Neural cell (in vitro differentiated cells): Measurements from ENCODE around the gene ABCA2. TPM values are rescaled to one million over a fixed set of nuclear protein-coding genes. Genes with fewer than 3 reads are reported as not detected.

Experiments used
- H2AFZ ChIP-seq: fragments of 200-600, 300-800 bp; sonication (generic), shearing (Covaris generic); 2 replicates; pipeline ENCODE4 v1.6.0; 2014; ENCODE audit warnings: low read depth, mild to moderate bottlenecking, antibody characterized with exemption, low read length, moderate library complexity
- H3F3A ChIP-seq: fragments of 200-600 bp; shearing (Covaris generic); 2 replicates; pipeline ENCODE4 v1.6.1; 2016; ENCODE audit warnings: mild to moderate bottlenecking, moderate library complexity, mixed read lengths, antibody characterized with exemption, low read length; ENCODE audit not compliant: insufficient read depth, poor library complexity, severe bottlenecking
- H3K27ac ChIP-seq: fragments of 200-600, 300-800 bp; sonication (generic), shearing (Covaris generic); 2 replicates; pipeline ENCODE4 v1.5.1; 2014; ENCODE audit warnings: mild to moderate bottlenecking, low read length, moderate library complexity
- H3K27me3 ChIP-seq: fragments of 300-800, 200-600 bp; sonication (generic), shearing (Covaris generic); 2 replicates; pipeline ENCODE4 v1.6.0; 2014; ENCODE audit warnings: mild to moderate bottlenecking, low read depth, low read length, moderate library complexity; ENCODE audit not compliant: insufficient read depth
- H3K36me3 ChIP-seq: fragments of 300-800, 200-600 bp; sonication (generic), shearing (Covaris generic); 2 replicates; pipeline ENCODE4 v1.5.1; 2014; ENCODE audit warnings: mild to moderate bottlenecking, antibody characterized with exemption, low read length, moderate library complexity; ENCODE audit not compliant: insufficient read depth
- H3K4me2 ChIP-seq: fragments of 300-800, 200-600 bp; sonication (generic), shearing (Covaris generic); 2 replicates; pipeline ENCODE4 v1.6.0; 2014; ENCODE audit warnings: mild to moderate bottlenecking, low read length
- H3K4me3 ChIP-seq: fragments of 300-800, 200-600 bp; sonication (generic), shearing (Covaris generic); 2 replicates; pipeline ENCODE4 v1.5.1; 2014; ENCODE audit warnings: mild to moderate bottlenecking, low read length, moderate library complexity
- H3K79me2 ChIP-seq: fragments of 200-600 bp; shearing (Covaris generic); replicated peaks from 2 replicates; pipeline ENCODE4 v1.6.0; 2014; ENCODE audit warnings: mild to moderate bottlenecking, low read length, moderate library complexity; ENCODE audit not compliant: insufficient read depth
- H3K9ac ChIP-seq: fragments of 300-800, 200-600 bp; sonication (generic), shearing (Covaris generic); 2 replicates; pipeline ENCODE4 v1.6.1; 2016; ENCODE audit warnings: mild to moderate bottlenecking, low read length, mixed read lengths
- H3K9me2 ChIP-seq: fragments of 200-600 bp; shearing (Covaris generic); 2 replicates; pipeline ENCODE4 v1.6.1; 2016; ENCODE audit warnings: mild to moderate bottlenecking, low read length, mixed read lengths; ENCODE audit not compliant: insufficient read depth
- H3K9me3 ChIP-seq: fragments of 200-600, 300-800 bp; sonication (generic), shearing (Covaris generic); 2 replicates; pipeline ENCODE4 v1.6.1; 2016; ENCODE audit warnings: mild to moderate bottlenecking, mixed run types, low read length, moderate library complexity, mixed read lengths
- H4K20me1 ChIP-seq: fragments of 200-600 bp; shearing (Covaris generic); 2 replicates; pipeline ENCODE4 v1.6.1; 2016; ENCODE audit warnings: mild to moderate bottlenecking, mixed run types; ENCODE audit not compliant: insufficient read depth
- EP300 ChIP-seq: fragments of 450-650 bp; conservative IDR thresholded peaks from 2 replicates; pipeline ENCODE4 v1.6.1; 2014; ENCODE audit warnings: antibody characterized with exemption, mild to moderate bottlenecking, moderate library complexity; ENCODE audit not compliant: poor library complexity, severe bottlenecking
- EZH2 ChIP-seq: fragments of 200-600, 300-800 bp; shearing (Covaris generic), sonication (generic); IDR thresholded peaks from 2 replicates; pipeline ENCODE4 v1.6.1; 2014; ENCODE audit warnings: antibody characterized with exemption, low read length, borderline replicate concordance, mild to moderate bottlenecking; ENCODE audit not compliant: insufficient read depth, poor library complexity, severe bottlenecking
- MXI1 ChIP-seq: fragments of 450-650 bp; conservative IDR thresholded peaks from 2 replicates; pipeline ENCODE4 v1.6.1; 2014; ENCODE audit warnings: antibody characterized with exemption, mild to moderate bottlenecking; ENCODE audit not compliant: poor library complexity, severe bottlenecking
- POLR2AphosphoS5 ChIP-seq: IDR thresholded peaks from 2 replicates; pipeline ENCODE4 v1.6.1; 2012
- RAD21 ChIP-seq: fragments of 450-650 bp; conservative IDR thresholded peaks from 2 replicates; pipeline ENCODE4 v1.6.1; 2014; ENCODE audit warnings: antibody characterized with exemption, mild to moderate bottlenecking, moderate library complexity
- SMC3 ChIP-seq: fragments of 450-650 bp; conservative IDR thresholded peaks from 2 replicates; pipeline ENCODE4 v1.6.1; 2014; ENCODE audit warnings: antibody characterized with exemption, mild to moderate bottlenecking, moderate library complexity; ENCODE audit not compliant: poor library complexity
- TAF1 ChIP-seq: IDR thresholded peaks from 2 replicates; pipeline ENCODE4 v1.6.1; 2012; ENCODE audit warnings: low read depth
- polyA plus RNA-seq: library from polyadenylated mRNA; depleted of rRNA; stranded (reverse); fragments of >200 nt; gene quantifications from 2 replicates; pipeline ENCODE4 v1.2.3, GENCODE V29; 2014
- TF ChIP-seq, protein P1 (sequence below): fragments of 450-650 bp; IDR thresholded peaks from 2 replicates; pipeline ENCODE4 v1.5.1; 2014; ENCODE audit warnings: antibody characterized with exemption, mild to moderate bottlenecking, moderate library complexity; ENCODE audit not compliant: poor library complexity, severe bottlenecking
- TF ChIP-seq, protein P2 (sequence below): IDR thresholded peaks from 2 replicates; pipeline ENCODE4 v1.6.1; 2012; ENCODE audit warnings: borderline replicate concordance

Gene ABCA2
- polyA plus RNA-seq, 1 donor from 2014 or later, result 30.6 TPM

- no peak overlapping the region for H3K27ac ChIP-seq
- no peak overlapping the region for H3K4me3 ChIP-seq
- no peaks in the 10 kb centered on the region for H3K79me2 ChIP-seq
- no peaks in the 10 kb centered on the region for H3K36me3 ChIP-seq
- H4K20me1 ChIP-seq, result no peaks in the 10 kb centered on the region
- no peak overlapping the region for H3K9ac ChIP-seq
- no peak overlapping the region for H2AFZ ChIP-seq
- no peak overlapping the region for H3K4me2 ChIP-seq
- H3F3A ChIP-seq, result no peaks in the 10 kb centered on the region
- H3K9me3 ChIP-seq, result no peaks in the 10 kb centered on the region
- no peaks in the 10 kb centered on the region for H3K9me2 ChIP-seq
- no peak for TF ChIP-seq TAF1
- TF ChIP-seq EZH2, result no peak
- no peak for TF ChIP-seq RAD21
- TF ChIP-seq SMC3, result no peak
- TF ChIP-seq POLR2AphosphoS5, result no peak
- TF ChIP-seq EP300, result no peak
- no peaks in the 10 kb centered on the region for H3K27me3 ChIP-seq
Observed at GRCh38 chr9:136958898-136959850, 68.9 kb downstream of the ABCA2 start.

DNA sequence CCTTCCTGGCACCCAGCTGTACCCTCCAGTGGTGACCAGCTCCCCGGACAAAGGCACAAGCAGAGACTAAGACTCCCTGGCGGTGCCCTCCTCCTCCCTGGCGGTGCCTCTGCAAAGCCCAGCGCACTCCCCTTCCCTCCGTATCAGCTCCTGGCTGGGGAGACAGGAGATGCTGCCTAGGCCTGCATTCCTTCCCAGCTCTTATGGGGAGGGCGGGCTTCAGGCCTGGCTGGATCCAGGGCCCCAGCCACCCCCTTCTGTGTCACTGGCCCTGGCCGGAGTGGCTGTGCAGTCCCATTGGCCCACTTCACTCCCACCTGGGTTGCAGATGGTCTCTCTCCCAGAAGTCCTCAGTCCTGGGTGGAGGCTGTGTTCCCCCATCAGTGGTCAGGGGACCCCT lies 69.6 kb downstream of the ABCA2 start:
- Histone ChIP-seq H4K20me1 (no peaks in the 10 kb centered on the region), H3F3A (no peaks in the 10 kb centered on the region), H3K27me3 (no peaks in the 10 kb centered on the region), H3K36me3 (no peaks in the 10 kb centered on the region), H3K4me2 (no peak overlapping the region), H3K9ac (no peak overlapping the region), H3K27ac (no peak overlapping the region), H3K79me2 (no peaks in the 10 kb centered on the region), H3K9me2 (no peaks in the 10 kb centered on the region), H3K9me3 (no peaks in the 10 kb centered on the region), H3K4me3 (no peak overlapping the region), H2AFZ (no peak overlapping the region)
- TF ChIP-seq EP300 (no peak), RAD21 (no peak), EZH2 (no peak), SMC3 (no peak), MXI1 (no peak), POLR2AphosphoS5 (no peak), TAF1 (no peak)
- TF ChIP-seq, protein P1, sequence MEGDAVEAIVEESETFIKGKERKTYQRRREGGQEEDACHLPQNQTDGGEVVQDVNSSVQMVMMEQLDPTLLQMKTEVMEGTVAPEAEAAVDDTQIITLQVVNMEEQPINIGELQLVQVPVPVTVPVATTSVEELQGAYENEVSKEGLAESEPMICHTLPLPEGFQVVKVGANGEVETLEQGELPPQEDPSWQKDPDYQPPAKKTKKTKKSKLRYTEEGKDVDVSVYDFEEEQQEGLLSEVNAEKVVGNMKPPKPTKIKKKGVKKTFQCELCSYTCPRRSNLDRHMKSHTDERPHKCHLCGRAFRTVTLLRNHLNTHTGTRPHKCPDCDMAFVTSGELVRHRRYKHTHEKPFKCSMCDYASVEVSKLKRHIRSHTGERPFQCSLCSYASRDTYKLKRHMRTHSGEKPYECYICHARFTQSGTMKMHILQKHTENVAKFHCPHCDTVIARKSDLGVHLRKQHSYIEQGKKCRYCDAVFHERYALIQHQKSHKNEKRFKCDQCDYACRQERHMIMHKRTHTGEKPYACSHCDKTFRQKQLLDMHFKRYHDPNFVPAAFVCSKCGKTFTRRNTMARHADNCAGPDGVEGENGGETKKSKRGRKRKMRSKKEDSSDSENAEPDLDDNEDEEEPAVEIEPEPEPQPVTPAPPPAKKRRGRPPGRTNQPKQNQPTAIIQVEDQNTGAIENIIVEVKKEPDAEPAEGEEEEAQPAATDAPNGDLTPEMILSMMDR, result no peak
- TF ChIP-seq, protein P2, sequence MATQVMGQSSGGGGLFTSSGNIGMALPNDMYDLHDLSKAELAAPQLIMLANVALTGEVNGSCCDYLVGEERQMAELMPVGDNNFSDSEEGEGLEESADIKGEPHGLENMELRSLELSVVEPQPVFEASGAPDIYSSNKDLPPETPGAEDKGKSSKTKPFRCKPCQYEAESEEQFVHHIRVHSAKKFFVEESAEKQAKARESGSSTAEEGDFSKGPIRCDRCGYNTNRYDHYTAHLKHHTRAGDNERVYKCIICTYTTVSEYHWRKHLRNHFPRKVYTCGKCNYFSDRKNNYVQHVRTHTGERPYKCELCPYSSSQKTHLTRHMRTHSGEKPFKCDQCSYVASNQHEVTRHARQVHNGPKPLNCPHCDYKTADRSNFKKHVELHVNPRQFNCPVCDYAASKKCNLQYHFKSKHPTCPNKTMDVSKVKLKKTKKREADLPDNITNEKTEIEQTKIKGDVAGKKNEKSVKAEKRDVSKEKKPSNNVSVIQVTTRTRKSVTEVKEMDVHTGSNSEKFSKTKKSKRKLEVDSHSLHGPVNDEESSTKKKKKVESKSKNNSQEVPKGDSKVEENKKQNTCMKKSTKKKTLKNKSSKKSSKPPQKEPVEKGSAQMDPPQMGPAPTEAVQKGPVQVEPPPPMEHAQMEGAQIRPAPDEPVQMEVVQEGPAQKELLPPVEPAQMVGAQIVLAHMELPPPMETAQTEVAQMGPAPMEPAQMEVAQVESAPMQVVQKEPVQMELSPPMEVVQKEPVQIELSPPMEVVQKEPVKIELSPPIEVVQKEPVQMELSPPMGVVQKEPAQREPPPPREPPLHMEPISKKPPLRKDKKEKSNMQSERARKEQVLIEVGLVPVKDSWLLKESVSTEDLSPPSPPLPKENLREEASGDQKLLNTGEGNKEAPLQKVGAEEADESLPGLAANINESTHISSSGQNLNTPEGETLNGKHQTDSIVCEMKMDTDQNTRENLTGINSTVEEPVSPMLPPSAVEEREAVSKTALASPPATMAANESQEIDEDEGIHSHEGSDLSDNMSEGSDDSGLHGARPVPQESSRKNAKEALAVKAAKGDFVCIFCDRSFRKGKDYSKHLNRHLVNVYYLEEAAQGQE, result no peak
